ENCODE data around the gene CPVL.

CPVL gene

GRCh38 chr7:29090151-29090805, 56.1 kb downstream of the CPVL start:
- DNase-seq: no peak

GRCh38 chr7:29087840-29088170, 58.5 kb downstream of the CPVL start:
- no peak for DNase-seq

GRCh38 chr7:29086545-29086944, 59.8 kb downstream of the CPVL start:
- DNase-seq: no peak

- DNase-seq: no peak
Observed at GRCh38 chr7:29084832-29085231, 61.5 kb downstream of the CPVL start.

- DNase-seq: no peak
Observed at GRCh38 chr7:29080803-29081202, 65.5 kb downstream of the CPVL start.

GRCh38 chr7:29078311-29079260, 67.8 kb downstream of the CPVL start:
- no peak for DNase-seq

GRCh38 chr7:29077854-29078253, 68.5 kb downstream of the CPVL start:
- no peak for DNase-seq

GRCh38 chr7:29077176-29077575, 69.2 kb downstream of the CPVL start:
- no peak for DNase-seq

- DNase-seq: no peak
Observed at GRCh38 chr7:29076631-29077030, 69.7 kb downstream of the CPVL start.

- DNase-seq: no peak
Observed at GRCh38 chr7:29075606-29076005, 70.7 kb downstream of the CPVL start.

GRCh38 chr7:29071203-29071874, 75.0 kb downstream of the CPVL start:
- no peak for DNase-seq

GRCh38 chr7:29066641-29067040, 79.7 kb downstream of the CPVL start:
- DNase-seq: no peak

GRCh38 chr7:29065181-29065857, 81.0 kb downstream of the CPVL start:
- no peak for DNase-seq

- DNase-seq: no peak
Observed at GRCh38 chr7:29063872-29064271, 82.5 kb downstream of the CPVL start.

GRCh38 chr7:29063236-29063635, 83.1 kb downstream of the CPVL start:
- no peak for DNase-seq

GRCh38 chr7:29053105-29053872, 93.0 kb downstream of the CPVL start:
- DNase-seq: no peak

- no peak for DNase-seq
Observed at GRCh38 chr7:29046978-29047377, 99.4 kb downstream of the CPVL start.

GRCh38 chr7:29045258-29046086, 100.9 kb downstream of the CPVL start:
- DNase-seq: no peak

GRCh38 chr7:29044554-29044953, 101.8 kb downstream of the CPVL start:
- DNase-seq: no peak

- no peak for DNase-seq
Observed at GRCh38 chr7:29043576-29043975, 102.8 kb downstream of the CPVL start.

- DNase-seq: no peak
Observed at GRCh38 chr7:29042824-29043231, 103.5 kb downstream of the CPVL start.
